OCI-M1 (cell line): ENCODE measurements around the gene TRIM36.

Experiments
- DNase-seq: peaks from one replicate; lab custom pipeline; 2025; lab: John Stamatoyannopoulos, UW

TRIM36 gene

DNA sequence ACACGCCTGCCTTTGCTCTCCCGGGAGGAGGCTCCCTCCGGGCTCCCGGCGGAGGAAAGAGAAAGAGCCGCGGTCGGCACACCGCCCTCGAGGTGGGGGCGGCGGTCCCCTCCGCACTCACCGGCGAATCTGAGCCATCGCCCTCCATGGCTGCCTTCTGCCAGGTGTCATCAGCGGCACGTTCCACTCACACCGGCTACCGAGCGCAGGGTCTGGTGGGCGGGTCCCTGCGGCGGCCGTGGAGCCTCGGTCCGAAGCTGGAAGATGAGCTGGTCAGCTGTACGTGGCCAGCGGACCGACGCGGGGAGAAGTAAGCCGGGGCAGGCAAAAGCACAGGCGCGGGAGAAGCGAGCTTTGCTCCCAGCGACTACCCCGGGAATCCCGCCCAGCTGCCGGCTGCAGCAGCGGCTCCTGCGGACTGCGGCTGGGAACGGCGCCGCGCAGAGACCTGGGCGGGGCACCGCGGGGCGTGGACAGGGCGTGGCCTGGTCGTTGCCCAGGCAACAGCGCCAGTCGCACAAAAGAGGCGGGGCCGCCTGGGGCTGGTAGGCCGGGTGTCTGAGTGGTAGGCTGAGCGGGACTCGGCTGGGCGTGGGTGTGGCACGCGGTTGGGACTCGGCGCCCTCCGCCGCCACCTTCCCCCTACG is at the start of gene TRIM36:
Gene TRIM36, minus strand, starts transcription at position 422 of the 647 bp plus-strand sequence. Its CDS starts 274 bp downstream, at position 148.
- peak; percentile 78 for DNase-seq

- no peak for DNase-seq
Observed at GRCh38 chr5:115214541-115214940, 44.8 kb upstream of the TRIM36 start.

DNA sequence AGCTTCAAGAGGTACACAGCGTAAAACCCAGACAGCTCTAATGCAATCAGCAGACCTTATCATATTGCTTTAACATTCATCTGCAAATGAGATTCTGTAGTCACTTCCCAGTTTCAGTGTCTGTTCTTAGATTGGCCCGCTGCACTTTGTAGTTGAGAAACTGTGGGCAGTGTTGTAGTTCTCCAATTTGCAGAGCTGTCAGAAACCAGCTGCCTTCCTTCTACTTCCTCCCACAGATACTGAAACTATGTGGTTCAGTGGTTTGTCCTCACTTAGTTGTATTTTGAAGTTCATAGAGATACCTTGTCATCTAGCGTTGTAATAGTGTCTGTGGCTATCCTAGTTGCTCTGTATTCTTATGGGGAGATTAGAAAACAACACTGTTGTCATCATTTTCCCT is 39.6 kb upstream of the TRIM36 start:
- peak; percentile 78 for DNase-seq

GRCh38 chr5:115202952-115203351 is 33.2 kb upstream of the TRIM36 start:
- DNase-seq, result no peak

DNA sequence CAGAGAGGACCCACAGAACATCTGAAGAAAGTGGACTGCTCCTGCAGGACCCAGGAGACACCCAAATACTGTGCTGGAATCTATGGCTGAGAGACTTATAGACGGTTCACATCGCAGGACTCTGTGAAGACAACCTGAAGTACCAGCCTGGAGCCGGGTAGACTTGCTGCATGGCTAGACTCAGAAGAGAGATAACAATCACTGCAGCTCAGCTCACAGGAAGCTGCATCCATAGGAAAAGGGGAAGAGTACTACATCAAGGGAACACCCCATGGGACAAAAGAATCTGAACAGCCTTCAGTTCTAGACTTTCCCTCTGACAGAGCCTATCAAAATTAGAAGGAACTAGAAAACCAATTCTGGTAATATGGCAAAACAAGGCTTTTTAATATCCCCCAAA is 26.5 kb upstream of the TRIM36 start:
- no peak for DNase-seq

GRCh38 chr5:115194676-115195075 is 25.0 kb upstream of the TRIM36 start:
- no peak for DNase-seq

DNA sequence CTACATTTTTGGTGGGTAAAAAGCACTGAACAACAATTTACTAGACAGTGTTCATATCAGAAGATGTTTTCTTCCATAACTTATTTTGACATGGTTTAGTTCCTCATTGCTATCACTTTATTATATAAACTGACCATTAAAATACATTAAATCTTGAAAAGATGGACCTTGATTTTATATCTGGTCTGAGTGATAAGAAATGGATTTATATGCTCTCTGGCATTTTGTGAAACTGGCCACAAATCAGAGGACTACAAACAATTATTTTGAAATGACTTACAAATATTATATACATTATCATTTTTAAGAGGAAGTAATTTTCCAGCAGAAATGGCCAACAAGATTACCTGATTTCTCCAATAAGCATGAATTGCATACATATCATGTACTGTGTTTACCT is 23.6 kb upstream of the TRIM36 start:
- no peak for DNase-seq

DNA sequence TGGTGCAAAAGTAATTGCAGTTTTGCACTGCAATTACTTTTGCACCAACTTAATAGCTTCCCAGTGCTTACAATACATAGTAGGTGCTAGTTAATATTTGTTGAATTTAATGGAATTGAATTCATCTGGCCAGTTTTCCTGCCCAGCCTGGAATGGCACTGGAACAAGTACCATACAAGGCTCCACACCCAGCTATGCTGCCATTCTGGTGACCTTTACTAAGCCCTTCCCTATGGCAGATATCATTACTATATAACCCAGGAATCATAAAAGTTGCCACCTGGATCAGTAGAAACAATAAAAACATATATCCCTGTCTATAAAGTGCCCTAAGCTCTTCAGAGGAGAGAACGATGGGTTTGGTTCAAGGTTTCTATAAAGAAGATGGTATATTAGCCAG is 22.4 kb upstream of the TRIM36 start:
- DNase-seq, result no peak

DNA sequence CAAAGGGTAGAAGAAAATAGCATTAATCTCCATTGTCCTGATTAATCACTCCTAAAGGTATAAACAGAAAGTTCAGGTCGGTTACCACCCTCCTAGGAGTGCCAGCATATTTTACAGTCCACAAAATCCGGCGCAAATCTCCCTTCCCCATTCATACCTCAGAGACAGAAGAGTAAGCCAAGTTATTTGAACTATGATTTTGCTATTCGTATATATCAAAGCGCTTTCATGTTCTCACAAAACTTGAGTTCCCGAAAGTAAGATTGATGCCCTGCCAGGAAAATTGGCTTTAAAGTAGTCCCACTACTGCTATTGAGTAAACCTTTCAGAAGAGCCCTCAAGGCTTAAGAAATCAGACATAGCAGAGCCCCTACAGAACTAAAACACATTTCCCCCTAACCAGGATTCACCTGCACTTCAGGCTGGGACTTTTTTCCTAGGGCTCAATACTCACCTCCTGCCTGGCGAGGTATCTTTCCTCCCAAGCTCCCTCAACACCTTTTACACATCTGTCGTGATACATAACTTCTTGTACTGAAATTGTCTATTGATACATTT is 21.8 kb upstream of the TRIM36 start:
- DNase-seq, result no peak

DNA sequence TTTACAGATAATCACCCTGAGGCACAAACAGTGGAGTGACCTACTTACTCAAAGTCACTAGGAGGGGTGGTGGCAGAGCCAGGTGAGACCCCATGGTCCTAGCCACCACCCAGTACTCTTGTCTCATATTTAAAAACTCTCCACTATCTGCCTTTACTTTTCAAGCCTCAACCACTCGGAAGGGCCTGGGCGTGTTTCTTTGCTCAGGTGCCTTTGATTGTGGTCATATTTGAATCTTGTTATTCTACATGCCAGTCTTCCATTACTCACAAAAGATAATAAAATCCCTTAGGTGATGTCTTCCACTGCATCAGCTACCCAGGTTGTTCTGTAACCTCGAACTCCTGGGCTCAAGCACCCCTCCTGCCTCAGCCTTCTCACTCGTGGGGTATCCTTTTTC is 20.7 kb upstream of the TRIM36 start:
- no peak for DNase-seq

DNA sequence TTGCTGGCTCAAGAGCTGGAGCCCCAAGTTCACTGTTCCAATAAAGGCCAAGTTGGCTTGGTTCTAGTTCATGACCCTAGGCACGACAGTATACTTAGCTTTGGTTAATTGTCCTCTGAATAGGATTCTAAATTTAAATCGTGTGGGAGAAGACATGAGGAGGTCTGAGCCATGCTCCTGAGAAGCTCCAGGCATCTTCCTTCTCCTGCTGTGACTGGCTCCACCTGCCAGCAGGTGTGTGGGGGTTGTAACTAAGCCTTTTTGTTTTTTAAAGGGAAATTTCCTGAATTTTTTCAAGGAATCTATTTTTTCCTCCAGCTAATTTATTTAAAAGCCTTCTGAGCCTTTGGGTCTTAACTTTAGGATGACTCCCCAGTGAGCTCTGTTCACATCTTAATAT is 20.2 kb upstream of the TRIM36 start:
- no peak for DNase-seq

- no peak for DNase-seq
Observed at GRCh38 chr5:115186794-115187193, 17.1 kb upstream of the TRIM36 start.

- peak; percentile 0 for DNase-seq
Observed at GRCh38 chr5:115184770-115185169, 15.1 kb upstream of the TRIM36 start.

DNA sequence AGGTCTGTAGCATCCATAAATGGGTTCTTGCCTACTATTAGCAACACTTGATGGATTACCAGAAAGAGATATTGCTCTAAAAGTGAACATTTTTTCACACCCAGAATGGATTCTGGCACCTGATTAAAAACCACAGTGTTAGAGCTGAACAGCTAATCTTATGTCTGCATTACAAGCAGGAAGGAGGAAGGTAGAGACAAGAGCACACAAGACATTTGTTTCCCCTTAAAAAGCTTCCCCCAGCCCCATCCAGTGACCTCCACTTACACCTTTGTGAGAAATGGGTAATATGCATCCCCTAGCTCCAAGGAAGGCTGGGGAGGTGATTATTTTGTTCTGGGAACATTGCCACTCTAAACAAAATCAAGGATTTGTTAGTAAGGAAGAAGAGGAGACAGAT is 12.0 kb upstream of the TRIM36 start:
- DNase-seq, result no peak

DNA sequence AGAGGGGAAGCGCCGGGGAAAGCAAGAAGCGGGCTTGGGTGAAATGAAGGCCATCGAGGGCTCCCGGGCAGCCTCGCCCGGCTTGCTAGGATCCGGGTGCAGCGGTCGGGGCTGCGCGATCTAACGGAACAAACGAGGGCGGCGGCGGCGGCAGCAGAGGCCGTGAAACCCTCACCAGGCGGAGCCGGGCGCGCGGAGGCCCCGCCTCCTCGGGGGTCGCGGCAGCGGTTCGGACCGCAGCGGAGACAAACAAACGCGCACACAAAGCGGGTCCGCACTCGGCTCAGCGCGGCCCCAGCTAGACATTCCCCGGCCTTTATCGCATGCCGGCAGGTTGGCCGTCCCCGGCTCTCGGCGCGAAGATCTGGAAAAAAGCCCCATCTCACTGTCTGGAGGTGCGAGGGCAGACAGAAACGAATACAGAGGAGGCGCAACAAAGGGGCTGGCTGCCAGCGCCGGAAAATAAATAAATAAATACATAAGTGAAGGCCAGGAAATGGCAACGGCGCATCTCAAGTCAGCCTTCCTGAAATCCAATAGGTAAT is 10.5 kb upstream of the TRIM36 start:
- no peak for DNase-seq

- DNase-seq, result no peak
Observed at GRCh38 chr5:115179394-115180164, 9.9 kb upstream of the TRIM36 start.

DNA sequence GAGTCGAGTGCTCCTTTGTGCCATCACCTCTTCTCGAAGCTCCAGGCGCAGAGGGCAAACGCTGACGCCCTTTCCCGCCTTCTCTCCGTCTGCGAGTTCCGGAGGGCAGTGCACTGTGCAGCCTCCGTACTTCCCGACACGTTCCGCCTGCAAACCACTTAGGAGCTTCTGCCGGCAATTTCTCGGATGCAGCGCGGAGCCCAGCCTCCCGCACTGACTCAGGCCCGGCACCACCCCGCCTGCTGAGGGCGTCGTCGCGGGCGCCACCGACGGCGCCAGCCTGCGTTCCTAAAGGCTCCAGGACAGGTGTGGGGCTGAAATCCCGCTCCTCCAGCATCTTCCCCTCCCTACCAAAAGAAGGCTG is 9.3 kb upstream of the TRIM36 start:
- DNase-seq, result no peak

- DNase-seq, result no peak
Observed at GRCh38 chr5:115170929-115171510, 1.3 kb upstream of the TRIM36 start.

DNA sequence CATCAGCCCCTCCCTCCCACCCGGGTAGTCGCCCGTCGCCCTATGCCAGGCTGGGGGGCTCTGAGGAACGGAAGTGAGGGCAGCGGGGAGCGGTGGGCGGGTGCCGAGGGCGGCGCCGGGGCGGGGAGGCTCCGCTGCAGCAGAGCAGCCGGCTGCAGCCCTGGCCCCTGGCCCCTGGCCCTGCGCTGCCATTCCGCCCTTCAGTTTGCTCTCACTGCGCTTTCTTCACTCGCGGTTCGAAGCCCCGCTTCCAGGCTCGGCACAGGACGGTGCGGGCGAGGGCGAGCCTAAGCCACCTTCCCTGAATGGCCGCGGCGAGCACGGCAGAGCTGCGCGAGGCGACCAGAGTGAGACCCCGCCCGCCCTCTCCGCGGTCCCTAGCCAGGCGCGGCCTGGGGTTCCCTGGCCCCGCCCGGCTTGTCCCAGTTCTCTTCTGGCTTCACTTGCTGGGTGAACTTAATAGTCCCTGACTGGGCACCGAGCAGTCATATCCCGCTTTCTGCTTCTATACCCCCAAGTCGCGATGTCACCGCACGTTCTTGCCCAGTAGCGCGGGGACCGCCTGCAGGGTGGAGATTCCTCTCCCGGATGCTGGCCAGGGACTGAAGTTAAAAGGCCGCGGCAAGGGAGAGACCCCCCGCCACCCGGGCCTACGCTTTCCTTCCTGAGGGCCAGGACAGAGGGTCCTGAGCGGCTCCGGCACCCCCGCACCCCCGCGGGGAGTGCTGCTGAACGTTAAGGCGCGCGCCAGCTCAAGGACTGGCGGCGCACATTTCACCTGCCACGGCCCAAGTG is 623 bp upstream of the TRIM36 start:
- DNase-seq, result peak; percentile 13

DNA sequence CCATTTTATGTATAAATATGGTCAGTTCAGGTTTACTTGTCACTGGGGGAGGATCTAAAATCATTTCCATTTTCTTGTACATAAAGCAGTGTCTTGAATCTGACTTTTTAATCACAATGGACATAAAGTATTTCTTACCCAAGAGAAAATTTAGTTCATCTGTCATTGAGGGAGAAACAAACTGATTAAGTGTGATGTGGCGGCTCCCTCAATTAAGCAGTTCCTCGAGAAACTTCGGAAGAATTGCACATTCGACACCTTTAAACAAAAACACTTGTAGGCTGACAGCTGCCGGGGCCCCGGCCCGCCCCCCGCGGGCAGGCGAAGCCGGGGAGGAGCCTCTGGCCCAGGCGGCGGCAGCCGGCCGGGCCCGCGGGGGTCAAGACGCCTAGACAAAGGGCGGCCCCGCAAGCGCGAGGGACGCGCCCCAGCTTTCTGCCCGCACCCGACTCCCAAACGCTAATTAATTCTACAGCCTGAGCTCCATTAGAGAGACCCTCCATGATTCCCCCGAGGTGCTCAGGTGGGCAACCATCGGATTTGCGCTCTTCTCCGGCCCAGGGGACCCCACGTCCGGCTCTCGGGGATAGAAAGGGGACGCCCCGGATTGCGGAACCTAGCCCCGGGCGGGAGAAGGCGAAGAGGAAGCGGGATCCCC is 750 bp downstream of the TRIM36 start:
- DNase-seq, result peak; percentile 0

GRCh38 chr5:115166744-115167393 is 2.8 kb downstream of the TRIM36 start:
- DNase-seq, result no peak
